GM12878 (cell line): ENCODE measurements around the gene ST8SIA1.

Experiments
- BHLHE40 ChIP-seq, 2 experiments: fragments of 450-650 bp in 1 of 2; IDR thresholded peaks; 2 replicates each; pipeline ENCODE4 v1.6.1; 2011 to 2017; ENCODE audit warnings: low read depth in 2 of 2, borderline replicate concordance in 1 of 2, improper control_type of control experiment in 1 of 2, low read length in 1 of 2, mild to moderate bottlenecking in 1 of 2
- EZH2 ChIP-seq: IDR thresholded peaks from 2 replicates; pipeline ENCODE4 v1.6.1; 2012; ENCODE audit warnings: low read depth, mild to moderate bottlenecking, control low read depth, inconsistent platforms, low read length, borderline replicate concordance; ENCODE audit not compliant: control insufficient read depth
- JUNB ChIP-seq: IDR thresholded peaks from 2 replicates; pipeline ENCODE4 v1.6.1; 2016; ENCODE audit warnings: antibody characterized with exemption, mild to moderate bottlenecking
- RAD51 ChIP-seq: fragments of 450-650 bp; IDR thresholded peaks from 2 replicates; pipeline ENCODE4 v1.6.1; 2016; ENCODE audit warnings: moderate library complexity, mild to moderate bottlenecking, inconsistent platforms
- RELA ChIP-seq: fragments of 450-650 bp; IDR thresholded peaks from 2 replicates; pipeline ENCODE4 v1.8.0; 2014; ENCODE audit warnings: borderline replicate concordance; ENCODE audit not compliant: partially characterized antibody
- SMAD5 ChIP-seq: IDR thresholded peaks from 2 replicates; pipeline ENCODE4 v1.6.1; 2016; ENCODE audit warnings: antibody characterized with exemption, low read depth
- TF ChIP-seq, protein P1 (sequence below), 3 experiments: IDR thresholded peaks in 2 of 3; conservative IDR thresholded peaks in 1 of 3; 2 replicates each; pipeline ENCODE4 v1.5.1; 2011; ENCODE audit warnings: low read depth in 3 of 3, low read length in 3 of 3, mild to moderate bottlenecking in 3 of 3, control low read depth in 2 of 3, moderate library complexity in 2 of 3, inconsistent platforms in 1 of 3, mixed read lengths in 1 of 3; ENCODE audit not compliant: control insufficient read depth in 2 of 3, insufficient read depth in 1 of 3; ENCODE audit errors: extremely low read depth in 1 of 3

- TF ChIP-seq SMAD5, result no peak
- no peak for TF ChIP-seq BHLHE40 (IDR thresholded peaks at IDR 0.05; ENCODE audit: borderline replicate concordance in 1 of 2, low read depth in 2 of 2, low read length in 1 of 2)
- no peak for TF ChIP-seq EZH2
- TF ChIP-seq, protein P1, sequence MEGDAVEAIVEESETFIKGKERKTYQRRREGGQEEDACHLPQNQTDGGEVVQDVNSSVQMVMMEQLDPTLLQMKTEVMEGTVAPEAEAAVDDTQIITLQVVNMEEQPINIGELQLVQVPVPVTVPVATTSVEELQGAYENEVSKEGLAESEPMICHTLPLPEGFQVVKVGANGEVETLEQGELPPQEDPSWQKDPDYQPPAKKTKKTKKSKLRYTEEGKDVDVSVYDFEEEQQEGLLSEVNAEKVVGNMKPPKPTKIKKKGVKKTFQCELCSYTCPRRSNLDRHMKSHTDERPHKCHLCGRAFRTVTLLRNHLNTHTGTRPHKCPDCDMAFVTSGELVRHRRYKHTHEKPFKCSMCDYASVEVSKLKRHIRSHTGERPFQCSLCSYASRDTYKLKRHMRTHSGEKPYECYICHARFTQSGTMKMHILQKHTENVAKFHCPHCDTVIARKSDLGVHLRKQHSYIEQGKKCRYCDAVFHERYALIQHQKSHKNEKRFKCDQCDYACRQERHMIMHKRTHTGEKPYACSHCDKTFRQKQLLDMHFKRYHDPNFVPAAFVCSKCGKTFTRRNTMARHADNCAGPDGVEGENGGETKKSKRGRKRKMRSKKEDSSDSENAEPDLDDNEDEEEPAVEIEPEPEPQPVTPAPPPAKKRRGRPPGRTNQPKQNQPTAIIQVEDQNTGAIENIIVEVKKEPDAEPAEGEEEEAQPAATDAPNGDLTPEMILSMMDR (IDR thresholded peaks at IDR 0.05 in 2 of 3, conservative IDR thresholded peaks at IDR 0.05 in 1 of 3; ENCODE audit: control insufficient read depth in 2 of 3, extremely low read depth in 1 of 3, insufficient read depth in 1 of 3, low read depth in 3 of 3, low read length in 3 of 3), result no peak
- TF ChIP-seq JUNB, result no peak
- no peak for TF ChIP-seq RAD51
- no peak for TF ChIP-seq RELA
Measured at GRCh38 chr12:22196236-22196635, 138.3 kb downstream of the ST8SIA1 start.
